ENCODE data around the gene SYPL1. TPM values are rescaled to one million over a fixed set of nuclear protein-coding genes. Genes with fewer than 3 reads are reported as not detected.

Gene SYPL1
- polyA plus RNA-seq, 1 of the 3 experiments (the other 2 are of a cell fraction), result 72.4 TPM

DNA sequence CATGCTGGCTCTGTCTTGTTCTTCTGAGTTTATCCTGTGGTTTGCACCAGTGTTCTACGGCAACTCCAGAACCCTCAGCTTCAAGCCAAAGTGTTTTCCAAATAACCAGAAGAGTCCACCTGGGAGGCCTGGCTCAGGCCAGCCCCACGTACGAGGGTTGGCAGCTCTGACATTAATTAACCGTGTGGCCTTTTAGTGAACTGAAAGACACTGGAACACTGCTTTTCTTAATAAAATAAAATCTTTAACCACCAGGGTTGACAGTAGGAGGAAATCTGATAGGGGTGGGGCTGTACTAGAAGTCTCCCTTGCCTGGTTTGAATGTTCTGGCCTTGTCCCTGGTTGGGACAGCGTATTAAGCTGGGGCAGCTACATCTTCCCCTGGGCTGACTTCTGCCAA is 64.9 kb downstream of the SYPL1 start:
- H3F3A ChIP-seq (replicated peaks; ENCODE audit: insufficient read depth), result peaks cover 7% of the 10 kb centered on the region
- TF ChIP-seq, protein P1, sequence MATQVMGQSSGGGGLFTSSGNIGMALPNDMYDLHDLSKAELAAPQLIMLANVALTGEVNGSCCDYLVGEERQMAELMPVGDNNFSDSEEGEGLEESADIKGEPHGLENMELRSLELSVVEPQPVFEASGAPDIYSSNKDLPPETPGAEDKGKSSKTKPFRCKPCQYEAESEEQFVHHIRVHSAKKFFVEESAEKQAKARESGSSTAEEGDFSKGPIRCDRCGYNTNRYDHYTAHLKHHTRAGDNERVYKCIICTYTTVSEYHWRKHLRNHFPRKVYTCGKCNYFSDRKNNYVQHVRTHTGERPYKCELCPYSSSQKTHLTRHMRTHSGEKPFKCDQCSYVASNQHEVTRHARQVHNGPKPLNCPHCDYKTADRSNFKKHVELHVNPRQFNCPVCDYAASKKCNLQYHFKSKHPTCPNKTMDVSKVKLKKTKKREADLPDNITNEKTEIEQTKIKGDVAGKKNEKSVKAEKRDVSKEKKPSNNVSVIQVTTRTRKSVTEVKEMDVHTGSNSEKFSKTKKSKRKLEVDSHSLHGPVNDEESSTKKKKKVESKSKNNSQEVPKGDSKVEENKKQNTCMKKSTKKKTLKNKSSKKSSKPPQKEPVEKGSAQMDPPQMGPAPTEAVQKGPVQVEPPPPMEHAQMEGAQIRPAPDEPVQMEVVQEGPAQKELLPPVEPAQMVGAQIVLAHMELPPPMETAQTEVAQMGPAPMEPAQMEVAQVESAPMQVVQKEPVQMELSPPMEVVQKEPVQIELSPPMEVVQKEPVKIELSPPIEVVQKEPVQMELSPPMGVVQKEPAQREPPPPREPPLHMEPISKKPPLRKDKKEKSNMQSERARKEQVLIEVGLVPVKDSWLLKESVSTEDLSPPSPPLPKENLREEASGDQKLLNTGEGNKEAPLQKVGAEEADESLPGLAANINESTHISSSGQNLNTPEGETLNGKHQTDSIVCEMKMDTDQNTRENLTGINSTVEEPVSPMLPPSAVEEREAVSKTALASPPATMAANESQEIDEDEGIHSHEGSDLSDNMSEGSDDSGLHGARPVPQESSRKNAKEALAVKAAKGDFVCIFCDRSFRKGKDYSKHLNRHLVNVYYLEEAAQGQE (IDR thresholded peaks at IDR 0.05; ENCODE audit: low read depth, low read length), result no peak
- TF ChIP-seq FOXM1 (IDR thresholded peaks at IDR 0.05; ENCODE audit: low read depth) (no peak), IRF3 (IDR thresholded peaks at IDR 0.05; ENCODE audit: low read depth, low read length) (no peak), YY1 (IDR thresholded peaks at IDR 0.05; ENCODE audit: low read depth) (no peak), TCF12 (IDR thresholded peaks at IDR 0.05) (no peak), FOXJ3 (CRISPR knock-in tag; IDR thresholded peaks at IDR 0.05) (no peak), RCOR1 (IDR thresholded peaks at IDR 0.05; ENCODE audit: low read length) (no peak), RAD21 (IDR thresholded peaks at IDR 0.05; ENCODE audit: low read length) (no peak), POLR2AphosphoS5 (IDR thresholded peaks at IDR 0.05; ENCODE audit: low read depth, low read length) (no peak), TAF1 (IDR thresholded peaks at IDR 0.05; ENCODE audit: borderline replicate concordance, low read depth, low read length) (no peak), GABPA (IDR thresholded peaks at IDR 0.05; ENCODE audit: low read depth) (no peak), RFX5 (IDR thresholded peaks at IDR 0.05; ENCODE audit: low read length) (no peak), ZBTB33 (IDR thresholded peaks at IDR 0.05; ENCODE audit: borderline replicate concordance, low read depth) (no peak), TEAD4 (IDR thresholded peaks at IDR 0.05; ENCODE audit: borderline replicate concordance, insufficient read depth) (no peak), JUND (IDR thresholded peaks at IDR 0.05) (no peak), SMC3 (IDR thresholded peaks at IDR 0.05; ENCODE audit: low read depth, low read length) (no peak), NFIC (IDR thresholded peaks at IDR 0.05; ENCODE audit: borderline replicate concordance) (no peak), CTCF (IDR thresholded peaks at IDR 0.05) (no peak)
- TF ChIP-seq, protein P2, sequence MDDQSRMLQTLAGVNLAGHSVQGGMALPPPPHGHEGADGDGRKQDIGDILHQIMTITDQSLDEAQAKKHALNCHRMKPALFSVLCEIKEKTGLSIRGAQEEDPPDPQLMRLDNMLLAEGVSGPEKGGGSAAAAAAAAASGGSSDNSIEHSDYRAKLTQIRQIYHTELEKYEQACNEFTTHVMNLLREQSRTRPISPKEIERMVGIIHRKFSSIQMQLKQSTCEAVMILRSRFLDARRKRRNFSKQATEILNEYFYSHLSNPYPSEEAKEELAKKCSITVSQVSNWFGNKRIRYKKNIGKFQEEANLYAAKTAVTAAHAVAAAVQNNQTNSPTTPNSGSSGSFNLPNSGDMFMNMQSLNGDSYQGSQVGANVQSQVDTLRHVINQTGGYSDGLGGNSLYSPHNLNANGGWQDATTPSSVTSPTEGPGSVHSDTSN (IDR thresholded peaks at IDR 0.05), result no peak
- TF ChIP-seq, protein P3, sequence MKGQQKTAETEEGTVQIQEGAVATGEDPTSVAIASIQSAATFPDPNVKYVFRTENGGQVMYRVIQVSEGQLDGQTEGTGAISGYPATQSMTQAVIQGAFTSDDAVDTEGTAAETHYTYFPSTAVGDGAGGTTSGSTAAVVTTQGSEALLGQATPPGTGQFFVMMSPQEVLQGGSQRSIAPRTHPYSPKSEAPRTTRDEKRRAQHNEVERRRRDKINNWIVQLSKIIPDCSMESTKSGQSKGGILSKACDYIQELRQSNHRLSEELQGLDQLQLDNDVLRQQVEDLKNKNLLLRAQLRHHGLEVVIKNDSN (IDR thresholded peaks at IDR 0.05; ENCODE audit: borderline replicate concordance, low read depth), result no peak
- no peaks in the 10 kb centered on the region for H3K27me3 ChIP-seq (ENCODE audit: insufficient read depth)
- H3K4me2 ChIP-seq, result no peak overlapping the region
- no peak overlapping the region for H2AFZ ChIP-seq (ENCODE audit: low read depth)
- H3K4me3 ChIP-seq (ENCODE audit: low read depth in 2 of 2, low read length in 1 of 2), result no peak overlapping the region
- no peaks in the 10 kb centered on the region for H3K36me3 ChIP-seq (replicated peaks in 1 of 2; ENCODE audit: control insufficient read depth in 1 of 2, insufficient read depth in 2 of 2, low read length in 1 of 2)
- H3K9ac ChIP-seq, result no peak overlapping the region
- ChIA-PET CTCF (interaction anchor here (0.8 to 13.6 kb wide), 14 partner anchors 10 to 458 kb away, joined by 3 to 356 read pairs (median 5); no protein-coding TSS in a partner anchor), POLR2A (interaction anchor here (1.2 to 1.9 kb wide), 2 partner anchors 11 to 65 kb away, joined by 3 read pairs; partner anchors contain the start of gene SYPL1)
- peaks cover 7 to 29% of the 10 kb centered on the region in 2 experiments; a peak in 1 of 4 replicates for H3K4me1 ChIP-seq (ENCODE audit: control insufficient read depth in 1 of 2, insufficient read depth in 2 of 2, low read depth in 1 of 2, low read length in 1 of 2)
- no peak overlapping the region for H3K27ac ChIP-seq (ENCODE audit: low read depth in 2 of 2, low read length in 1 of 2)
- H3K79me2 ChIP-seq (ENCODE audit: insufficient read depth), result no peaks in the 10 kb centered on the region
- H3K9me2 ChIP-seq, result no peaks in the 10 kb centered on the region
- H4K20me1 ChIP-seq (ENCODE audit: insufficient read depth), result no peaks in the 10 kb centered on the region
- no peak for DNase-seq
- 85% methylated on average over 5 of the region's 5 CpGs for WGBS (ENCODE audit: low lambda C conversion rate)
- H3K9me3 ChIP-seq, result no peaks in the 10 kb centered on the region

Measured in SK-N-SH (cell line).